AG10803 (cell line): ENCODE data around the gene BTG3.
A peak's percentile ranks its signal among the peaks of the same experiment; 100 is the strongest.

Source experiments
- DNase-seq: peaks from one replicate; pipeline ENCODE4 v3.0.0; 2010; ENCODE audit warnings: low read depth
- H3K4me3 ChIP-seq: 2 replicates; pipeline ENCODE4 v1.5.1; 2011; ENCODE audit warnings: mild to moderate bottlenecking, low read length, control low read depth
- CTCF ChIP-seq: conservative IDR thresholded peaks from 2 replicates; pipeline ENCODE4 v1.5.1; 2011; ENCODE audit warnings: mild to moderate bottlenecking, low read length, control low read depth, inconsistent platforms

Gene BTG3

GRCh38 chr21:17644186-17644585 is 31.5 kb upstream of the BTG3 start:
- no peak for DNase-seq
- no peak overlapping the region for H3K4me3 ChIP-seq
- TF ChIP-seq CTCF: no peak

GRCh38 chr21:17640821-17641220 is 28.1 kb upstream of the BTG3 start:
- no peak for TF ChIP-seq CTCF

GRCh38 chr21:17636711-17637110 is 24.0 kb upstream of the BTG3 start:
- H3K4me3 ChIP-seq: no peak overlapping the region
- no peak for DNase-seq
- no peak for TF ChIP-seq CTCF

More at GRCh38 chr21:17640821-17641220, 28.1 kb upstream of the BTG3 start:
- no peak overlapping the region for H3K4me3 ChIP-seq
- no peak for DNase-seq

- no peak for DNase-seq
Measured at GRCh38 chr21:17631195-17631594, 18.5 kb upstream of the BTG3 start.

GRCh38 chr21:17622018-17622417 is 9.3 kb upstream of the BTG3 start:
- no peak for TF ChIP-seq CTCF
- no peak overlapping the region for H3K4me3 ChIP-seq
- no peak for DNase-seq

More at GRCh38 chr21:17631195-17631594, 18.5 kb upstream of the BTG3 start:
- no peak for TF ChIP-seq CTCF
- H3K4me3 ChIP-seq: no peak overlapping the region

- H3K4me3 ChIP-seq: no peak overlapping the region
- TF ChIP-seq CTCF: no peak
- no peak for DNase-seq
Measured at GRCh38 chr21:17616831-17617230, 4.1 kb upstream of the BTG3 start.

- peak; percentile 26 for DNase-seq
- H3K4me3 ChIP-seq: peak overlapping the region; percentile 73
- TF ChIP-seq CTCF: 0 out of 2 replicates have a peak, but pooled peaks have one; percentile 7
Measured at GRCh38 chr21:17613242-17613676, 558 bp upstream of the BTG3 start.
